Spleen (tissue), 11 donors: ENCODE results near the gene AFM. TPM values are rescaled to one million over a fixed set of nuclear protein-coding genes. Genes with fewer than 3 reads are reported as not detected.

ENCODE experiments used
- DNase-seq: peaks from one replicate; pipeline ENCODE4 v3.0.0-alpha.2; 2020
- H3K27ac ChIP-seq, 8 donors: fragments of 200-600 bp; sonication (generic) in 7 of 8; 1 replicate in 4 of 8; 2 replicates in 4 of 8; pipeline versions ENCODE4 v1.5.0 to v1.8.0; 2016 to 2021; ENCODE audit warnings: inconsistent platforms in 4 of 8, mild to moderate bottlenecking in 4 of 8, moderate library complexity in 1 of 8
- H3K27me3 ChIP-seq, 7 donors: fragments of 200-600 bp; sonication (generic) in 6 of 7; replicated peaks in 1 of 7; 1 replicate in 4 of 7; 2 replicates in 3 of 7; pipeline versions ENCODE4 v1.5.0 to v1.8.0; 2016 to 2021; ENCODE audit warnings: inconsistent platforms in 3 of 7, mild to moderate bottlenecking in 1 of 7
- H3K36me3 ChIP-seq, 6 donors: fragments of 200-600 bp; sonication (generic) in 5 of 6; 1 replicate in 4 of 6; 2 replicates in 2 of 6; pipeline versions ENCODE4 v1.5.0 to v1.8.0; 2016 to 2021; ENCODE audit warnings: inconsistent platforms in 2 of 6
- H3K4me1 ChIP-seq, 6 donors: fragments of 200-600 bp; sonication (generic) in 5 of 6; 1 replicate in 3 of 6; 2 replicates in 3 of 6; pipeline versions ENCODE4 v1.5.0 to v1.8.0; 2016 to 2021; ENCODE audit warnings: inconsistent platforms in 3 of 6
- H3K4me3 ChIP-seq, 8 donors: fragments of 200-600 bp; sonication (generic) in 7 of 8; 1 replicate in 4 of 8; 2 replicates in 4 of 8; pipeline versions ENCODE4 v1.5.0 to v1.8.0; 2016 to 2021; ENCODE audit warnings: inconsistent platforms in 4 of 8, mild to moderate bottlenecking in 4 of 8, moderate library complexity in 2 of 8
- H3K9me3 ChIP-seq, 8 donors: fragments of 200-600 bp; sonication (generic) in 7 of 8; 1 replicate in 4 of 8; 2 replicates in 4 of 8; pipeline versions ENCODE4 v1.5.0 to v1.8.0; 2016 to 2021; ENCODE audit warnings: inconsistent platforms in 4 of 8
- POLR2A ChIP-seq, 3 donors: fragments of 450-650 bp; IDR thresholded peaks; one replicate each; pipeline ENCODE4 v1.5.1; 2017; ENCODE audit warnings: antibody characterized with exemption in 3 of 3, mild to moderate bottlenecking in 1 of 3
- POLR2AphosphoS5 ChIP-seq, 3 donors: sonication (generic); formaldehyde crosslinking; IDR thresholded peaks; one replicate each; pipeline ENCODE4 v1.5.1; 2017; ENCODE audit warnings: antibody characterized with exemption in 3 of 3
- WGBS, 5 donors: extraction: QIAGEN DNeasy Blood & Tissue Kit in 3 of 5; methylation state at CpG; one replicate each; pipeline versions ENCODE4 v1.1.5 to v1.1.7; 2013 to 2018; 5-methylcytosine and 5-hydroxymethylcytosine counted together
- intact Hi-C: fragments of 100-400 bp; cut with DNase I; formaldehyde crosslinking; loops from one replicate; pipeline ENCODE4 v1.15.0; 2023; ENCODE audit warnings: low total_unique reads
- polyA plus RNA-seq, 3 donors: library from polyadenylated mRNA; stranded (reverse); fragments of 200-250 nt; gene quantifications; one replicate each; pipeline ENCODE4 v1.2.1, GENCODE V29; 2013
- total RNA-seq, 7 donors: library from RNA; depleted of rRNA in 3 of 7; stranded (reverse); fragments of >200 nt in 3 of 7; fragmentation: NEBNext Ultra II Directional in 4 of 7; extraction: Animal tissue kit (Norgen Biotek cat#: 25700) in 4 of 7; gene quantifications; one replicate each; pipeline versions ENCODE4 v1.1.0 to v1.2.1, GENCODE V29; 2016 to 2021
- TF ChIP-seq, protein P1 (sequence below), 11 experiments: fragments of 200-600 bp in 7 of 11; fragments of 450-650 bp in 4 of 11; sonication (generic) in 4 of 11; IDR thresholded peaks in 8 of 11; conservative IDR thresholded peaks in 3 of 11; 1 replicate in 7 of 11; 2 replicates in 4 of 11; pipeline versions ENCODE4 v1.4.0 to v1.8.0; 2016 to 2021; ENCODE audit warnings: antibody characterized with exemption in 11 of 11, inconsistent platforms in 4 of 11, mild to moderate bottlenecking in 1 of 11
- donor health status: healthy with polysubstance abuse.
- donor health status: DM: no; HTN: no; CAD: no; lungs with moderate emphysema.
- donor health status: DM: no; HTN: no; CAD: no.
- donor health status: Bipolar disorder and iron deficiency.
- donor health status: healthy.
- donor health status: DM: no; HTN: no; CAD: no.
- donor health status: DM: yes; HTN: yes; CAD: no.

Gene AFM
- total and polyA plus RNA-seq, 10 donors: not detected

DNA sequence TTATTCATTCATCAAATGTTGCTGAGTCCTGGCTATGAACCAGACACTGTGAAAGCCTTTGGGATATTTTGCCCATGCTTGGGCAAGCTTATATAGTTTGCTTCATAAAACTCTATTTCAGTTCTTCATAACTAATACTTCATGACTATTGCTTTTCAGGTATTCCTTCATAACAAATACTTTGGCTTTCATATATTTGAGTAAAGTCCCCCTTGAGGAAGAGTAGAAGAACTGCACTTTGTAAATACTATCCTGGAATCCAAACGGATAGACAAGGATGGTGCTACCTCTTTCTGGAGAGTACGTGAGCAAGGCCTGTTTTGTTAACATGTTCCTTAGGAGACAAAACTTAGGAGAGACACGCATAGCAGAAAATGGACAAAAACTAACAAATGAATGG, 47.2 kb upstream of the AFM start:
- intact Hi-C loops: no loop called here
- TF ChIP-seq, protein P1, sequence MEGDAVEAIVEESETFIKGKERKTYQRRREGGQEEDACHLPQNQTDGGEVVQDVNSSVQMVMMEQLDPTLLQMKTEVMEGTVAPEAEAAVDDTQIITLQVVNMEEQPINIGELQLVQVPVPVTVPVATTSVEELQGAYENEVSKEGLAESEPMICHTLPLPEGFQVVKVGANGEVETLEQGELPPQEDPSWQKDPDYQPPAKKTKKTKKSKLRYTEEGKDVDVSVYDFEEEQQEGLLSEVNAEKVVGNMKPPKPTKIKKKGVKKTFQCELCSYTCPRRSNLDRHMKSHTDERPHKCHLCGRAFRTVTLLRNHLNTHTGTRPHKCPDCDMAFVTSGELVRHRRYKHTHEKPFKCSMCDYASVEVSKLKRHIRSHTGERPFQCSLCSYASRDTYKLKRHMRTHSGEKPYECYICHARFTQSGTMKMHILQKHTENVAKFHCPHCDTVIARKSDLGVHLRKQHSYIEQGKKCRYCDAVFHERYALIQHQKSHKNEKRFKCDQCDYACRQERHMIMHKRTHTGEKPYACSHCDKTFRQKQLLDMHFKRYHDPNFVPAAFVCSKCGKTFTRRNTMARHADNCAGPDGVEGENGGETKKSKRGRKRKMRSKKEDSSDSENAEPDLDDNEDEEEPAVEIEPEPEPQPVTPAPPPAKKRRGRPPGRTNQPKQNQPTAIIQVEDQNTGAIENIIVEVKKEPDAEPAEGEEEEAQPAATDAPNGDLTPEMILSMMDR (IDR thresholded peaks at IDR 0.05 in 8 of 11, conservative IDR thresholded peaks at IDR 0.05 in 3 of 11): peak in 6 of 11 experiments; percentile 9 to 46 (median 34)
- TF ChIP-seq POLR2A (IDR thresholded peaks at IDR 0.05): no peak
- Histone ChIP-seq H3K27me3 (peaks cover 0 to 6% (median 0%) of the 10 kb centered on the region in 7 donors), H3K4me1 (no peaks in the 10 kb centered on the region), H3K36me3 (no peaks in the 10 kb centered on the region), H3K9me3 (no peaks in the 10 kb centered on the region), H3K4me3 (no peak overlapping the region), H3K27ac (no peak overlapping the region)
- 47 to 56% (median 51%) methylated on average over 3 of the region's 3 CpGs for WGBS, 5 donors
- no peak for DNase-seq

DNA sequence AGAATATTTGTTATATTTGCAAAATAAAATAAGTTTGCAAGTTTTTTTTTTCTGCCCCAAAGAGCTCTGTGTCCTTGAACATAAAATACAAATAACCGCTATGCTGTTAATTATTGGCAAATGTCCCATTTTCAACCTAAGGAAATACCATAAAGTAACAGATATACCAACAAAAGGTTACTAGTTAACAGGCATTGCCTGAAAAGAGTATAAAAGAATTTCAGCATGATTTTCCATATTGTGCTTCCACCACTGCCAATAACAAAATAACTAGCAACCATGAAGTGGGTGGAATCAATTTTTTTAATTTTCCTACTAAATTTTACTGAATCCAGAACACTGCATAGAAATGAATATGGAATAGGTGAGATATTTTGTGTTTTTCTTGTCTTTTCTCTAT, 45.6 kb upstream of the AFM start, which contains the start of gene AFP:
AFP (plus strand) TSS at position 238 of the 400 bp plus-strand sequence; CDS start at position 280, 42 bp downstream.
- 74 to 83% (median 75%) methylated on average over 1 of the region's 1 CpG for WGBS, 5 donors
- Histone ChIP-seq H3K27me3 (peaks cover 0 to 6% (median 0%) of the 10 kb centered on the region in 7 donors), H3K27ac (no peak within 1 kb of the TSS), H3K4me1 (no peaks in the 10 kb centered on the region), H3K9me3 (no peaks in the 10 kb centered on the region), H3K36me3 (no peaks in the 10 kb centered on the region), H3K4me3 (no peak within 1 kb of the TSS)
- TF ChIP-seq POLR2A (IDR thresholded peaks at IDR 0.05) (no peak), POLR2AphosphoS5 (IDR thresholded peaks at IDR 0.05) (no peak)
- TF ChIP-seq, protein P1 (IDR thresholded peaks at IDR 0.05 in 8 of 11, conservative IDR thresholded peaks at IDR 0.05 in 3 of 11): no peak
- intact Hi-C loops: no loop called here
- DNase-seq: no peak

GRCh38 chr4:73436674-73437557, 44.6 kb upstream of the AFM start:
- Histone ChIP-seq H3K27me3 (peaks cover 0 to 6% (median 0%) of the 10 kb centered on the region in 7 donors), H3K4me1 (no peaks in the 10 kb centered on the region), H3K27ac (no peak overlapping the region), H3K9me3 (no peaks in the 10 kb centered on the region), H3K36me3 (no peaks in the 10 kb centered on the region), H3K4me3 (no peak overlapping the region)
- intact Hi-C loops: no loop called here
- TF ChIP-seq POLR2AphosphoS5 (IDR thresholded peaks at IDR 0.05) (no peak), POLR2A (IDR thresholded peaks at IDR 0.05) (no peak)
- TF ChIP-seq, protein P1 (IDR thresholded peaks at IDR 0.05 in 8 of 11, conservative IDR thresholded peaks at IDR 0.05 in 3 of 11): no peak
- 68 to 82% (median 75%) methylated on average over 3 of the region's 3 CpGs for WGBS, 5 donors
- DNase-seq: no peak

- H3K27me3 ChIP-seq: peaks cover 0 to 6% (median 0%) of the 10 kb centered on the region in 7 donors
- no peak for DNase-seq
- no peaks in the 10 kb centered on the region for H3K9me3 ChIP-seq
- H3K4me1 ChIP-seq: no peaks in the 10 kb centered on the region
- no peaks in the 10 kb centered on the region for H3K36me3 ChIP-seq
- H3K27ac ChIP-seq: no peak overlapping the region
- intact Hi-C loops: no loop called here
- H3K4me3 ChIP-seq: no peak overlapping the region
- TF ChIP-seq POLR2AphosphoS5 (IDR thresholded peaks at IDR 0.05) (no peak), POLR2A (IDR thresholded peaks at IDR 0.05) (no peak)
- TF ChIP-seq, protein P1 (IDR thresholded peaks at IDR 0.05 in 8 of 11, conservative IDR thresholded peaks at IDR 0.05 in 3 of 11): no peak
These were observed 44.0 kb upstream of the AFM start for GRCh38 chr4:73437558-73437956.
